GM19193 (cell line): Measurements from ENCODE around the gene PPFIA3.

Experiments
- POLR2A ChIP-seq: IDR thresholded peaks from 4 replicates; pipeline ENCODE4 v1.6.1; 2011; ENCODE audit not compliant: insufficient read depth, insufficient read length; ENCODE audit errors: extremely low read depth

PPFIA3 gene

GRCh38 chr19:49114630-49115363, 4.5 kb upstream of the PPFIA3 start:
- no peak for TF ChIP-seq POLR2A

GRCh38 chr19:49116544-49116943, 2.8 kb upstream of the PPFIA3 start:
- TF ChIP-seq POLR2A, result no peak

- TF ChIP-seq POLR2A, result no peak
Measured at GRCh38 chr19:49117677-49118564, 1.4 kb upstream of the PPFIA3 start.

GRCh38 chr19:49118565-49119410, 556 bp upstream of the PPFIA3 start, which contains the start of gene C19orf73:
C19orf73 (minus strand) TSS chr19:49119143; CDS start chr19:49119022, 121 bp downstream.
- TF ChIP-seq POLR2A, result peak; percentile 58

DNA sequence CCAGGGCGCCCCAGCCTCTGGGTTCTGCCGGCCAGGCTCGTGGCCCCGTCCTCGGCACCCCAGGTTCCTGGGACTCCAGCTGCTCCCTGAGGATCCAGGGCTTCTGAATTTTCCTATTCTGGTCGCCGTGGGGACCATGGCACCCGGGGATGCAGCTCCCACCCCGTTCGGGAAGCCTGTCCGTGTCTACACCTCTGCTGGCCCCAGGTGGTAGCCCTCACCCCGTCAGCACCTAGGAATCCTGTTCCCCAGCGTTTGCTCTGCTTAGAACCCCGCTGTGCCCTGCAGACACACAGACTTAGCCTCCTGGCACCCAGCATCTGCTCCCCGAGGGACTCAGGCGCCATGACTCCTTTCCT, 960 bp downstream of the PPFIA3 start:
- TF ChIP-seq POLR2A, result no peak

DNA sequence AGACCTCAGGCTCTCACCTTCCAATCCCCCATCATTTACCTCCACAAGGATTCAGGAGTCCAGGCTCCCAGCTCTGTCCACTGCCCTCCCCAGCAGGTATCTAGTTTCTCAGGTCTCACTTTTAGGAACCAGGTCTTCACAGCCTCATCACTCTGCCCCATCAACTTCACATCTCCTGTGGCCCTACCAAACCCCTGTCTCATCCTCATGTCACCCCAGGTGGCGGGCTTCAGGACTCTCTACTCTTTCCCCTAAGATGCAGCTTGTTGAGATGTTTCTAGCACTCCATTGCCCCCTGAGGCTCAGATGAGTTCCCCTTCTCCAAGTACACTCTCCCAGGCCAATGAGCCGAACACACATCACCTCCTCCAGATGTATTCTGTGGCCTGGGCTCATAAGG, 1.5 kb downstream of the PPFIA3 start:
- TF ChIP-seq POLR2A, result no peak

DNA sequence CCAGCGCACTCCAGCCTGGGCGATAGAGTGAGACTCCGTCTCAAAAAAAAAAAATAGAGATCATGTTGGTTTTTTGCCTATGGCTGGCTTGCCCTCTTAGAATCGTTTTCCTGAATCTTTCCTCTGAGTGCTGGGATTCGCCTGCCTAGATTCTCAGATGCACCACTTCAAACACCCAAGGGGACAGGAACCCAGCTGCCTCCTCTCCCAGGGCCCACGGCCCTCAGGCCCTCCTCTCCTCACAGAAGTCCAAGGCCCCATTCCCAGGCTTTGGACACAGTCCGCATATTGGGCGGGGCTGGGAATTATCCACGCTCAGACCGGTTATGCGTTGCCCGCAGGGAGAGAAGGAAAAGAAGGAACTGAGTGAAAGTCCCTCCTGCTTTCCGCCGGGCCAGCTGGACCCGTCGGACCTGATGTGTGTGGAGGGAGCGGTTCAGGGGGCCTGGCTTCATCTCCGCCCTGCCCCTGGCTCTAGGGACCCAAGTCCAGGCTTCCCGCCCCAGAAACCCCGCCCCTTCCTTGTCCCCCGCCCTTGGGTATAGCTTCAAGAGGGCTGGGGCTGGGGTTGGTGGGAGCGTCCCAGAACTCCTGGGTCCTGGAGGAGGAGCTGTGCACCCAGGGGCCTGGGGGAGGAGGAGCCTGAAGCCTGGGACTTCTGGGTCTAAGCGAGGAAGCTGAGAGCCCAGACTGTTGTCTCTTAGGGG, 5.8 kb downstream of the PPFIA3 start:
- no peak for TF ChIP-seq POLR2A

GRCh38 chr19:49126575-49126974, 7.2 kb downstream of the PPFIA3 start:
- TF ChIP-seq POLR2A, result no peak

DNA sequence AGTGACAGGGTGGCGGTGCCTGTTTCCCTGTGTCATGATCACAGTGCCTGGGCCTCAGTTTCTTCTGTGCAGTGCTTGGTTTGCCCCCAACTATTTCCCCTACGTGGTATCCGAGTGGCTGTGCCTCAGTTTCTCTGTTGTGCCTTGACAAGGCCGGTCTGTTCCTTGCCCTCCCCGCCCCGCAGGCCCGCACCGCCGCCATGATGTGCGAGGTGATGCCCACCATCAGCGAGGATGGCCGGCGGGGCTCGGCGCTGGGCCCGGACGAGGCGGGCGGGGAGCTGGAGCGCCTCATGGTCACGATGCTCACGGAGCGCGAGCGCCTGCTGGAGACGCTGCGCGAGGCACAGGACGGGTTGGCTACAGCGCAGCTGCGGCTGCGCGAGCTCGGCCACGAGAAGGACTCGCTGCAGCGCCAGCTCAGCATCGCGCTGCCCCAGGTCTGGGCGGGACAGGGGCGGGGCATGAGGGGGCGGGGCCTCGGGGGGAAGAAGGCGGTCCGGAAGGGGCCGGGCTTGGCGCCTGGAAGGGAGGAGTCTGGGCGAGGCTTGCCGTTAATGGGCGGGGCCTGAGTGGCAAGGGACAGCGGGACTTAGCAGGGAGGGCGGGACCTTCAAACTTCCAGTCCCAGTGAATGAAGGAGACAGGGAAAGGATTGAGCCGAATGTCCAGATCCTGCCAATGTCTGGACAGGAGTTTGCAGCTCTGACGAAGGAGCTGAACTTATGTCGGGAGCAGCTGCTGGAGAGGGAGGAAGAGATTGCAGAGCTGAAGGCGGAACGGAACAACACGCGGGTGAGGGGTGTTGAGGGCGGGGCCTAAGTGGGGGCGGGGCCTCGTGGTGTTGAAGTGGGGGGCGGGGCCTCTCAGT, 8.6 kb downstream of the PPFIA3 start:
- TF ChIP-seq POLR2A, result peak; percentile 26

- no peak for TF ChIP-seq POLR2A
Measured at GRCh38 chr19:49128545-49129237, 9.3 kb downstream of the PPFIA3 start.

DNA sequence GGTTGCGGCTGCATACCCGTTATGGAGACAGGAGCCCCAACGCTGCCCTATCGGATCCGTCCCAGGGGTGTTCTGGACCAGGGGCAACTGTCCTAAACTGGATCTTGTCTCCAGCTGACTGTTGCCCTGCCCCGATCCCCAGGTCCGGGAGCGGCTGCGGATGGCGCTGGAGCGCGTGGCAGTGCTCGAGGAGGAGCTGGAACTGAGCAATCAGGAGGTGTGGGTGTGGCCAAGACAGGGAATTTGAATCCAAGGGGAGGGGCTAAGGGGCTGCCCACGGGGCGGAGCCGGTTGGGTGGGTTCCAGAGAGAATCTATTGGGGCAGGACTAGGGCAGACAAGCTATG, 9.9 kb downstream of the PPFIA3 start:
- TF ChIP-seq POLR2A, result no peak

DNA sequence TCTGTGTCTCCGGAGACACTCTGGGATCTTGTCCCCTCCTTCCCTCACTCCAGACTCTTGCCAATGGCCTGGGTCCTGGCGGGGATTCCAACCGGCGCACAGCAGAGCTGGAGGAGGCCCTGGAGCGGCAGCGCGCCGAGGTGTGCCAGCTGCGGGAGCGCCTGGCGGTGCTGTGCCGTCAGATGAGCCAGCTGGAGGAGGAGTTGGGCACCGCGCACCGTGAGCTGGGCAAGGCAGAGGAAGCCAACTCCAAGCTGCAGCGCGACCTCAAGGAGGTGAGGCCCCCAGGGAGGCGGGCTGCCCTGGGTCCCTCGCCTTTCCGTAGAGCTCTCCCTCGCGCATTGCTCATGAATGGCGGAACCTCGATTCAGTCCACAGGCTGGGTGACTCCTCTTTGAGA, 11.0 kb downstream of the PPFIA3 start:
- no peak for TF ChIP-seq POLR2A

GRCh38 chr19:49132974-49133609, 13.7 kb downstream of the PPFIA3 start:
- no peak for TF ChIP-seq POLR2A
